Loucy (cell line): ENCODE data around the gene ASPHD2.

Experiments
- CTCF ChIP-seq: fragments of 200-600 bp; sonication (generic); conservative IDR thresholded peaks from 2 replicates; pipeline ENCODE4 v1.5.1; 2014; ENCODE audit warnings: mild to moderate bottlenecking, antibody characterized with exemption, low read length
- EZH2phosphoT487 ChIP-seq: fragments of 200-600 bp; IDR thresholded peaks from 2 replicates; pipeline ENCODE4 v1.6.1; 2018; ENCODE audit warnings: antibody characterized with exemption, mild to moderate bottlenecking, moderate library complexity, borderline replicate concordance

- no peak for TF ChIP-seq CTCF
- TF ChIP-seq EZH2phosphoT487: no peak
Observed at GRCh38 chr22:26391623-26392022, 37.4 kb upstream of the ASPHD2 start.
